Measurements from ENCODE around the gene PHACTR3. TPM values are rescaled to one million over a fixed set of nuclear protein-coding genes. Genes with fewer than 3 reads are reported as not detected.

PHACTR3 gene
- total RNA-seq, 4 donors from 2014 or later: 5.4 to 15.9 (median 10.0) TPM

DNA sequence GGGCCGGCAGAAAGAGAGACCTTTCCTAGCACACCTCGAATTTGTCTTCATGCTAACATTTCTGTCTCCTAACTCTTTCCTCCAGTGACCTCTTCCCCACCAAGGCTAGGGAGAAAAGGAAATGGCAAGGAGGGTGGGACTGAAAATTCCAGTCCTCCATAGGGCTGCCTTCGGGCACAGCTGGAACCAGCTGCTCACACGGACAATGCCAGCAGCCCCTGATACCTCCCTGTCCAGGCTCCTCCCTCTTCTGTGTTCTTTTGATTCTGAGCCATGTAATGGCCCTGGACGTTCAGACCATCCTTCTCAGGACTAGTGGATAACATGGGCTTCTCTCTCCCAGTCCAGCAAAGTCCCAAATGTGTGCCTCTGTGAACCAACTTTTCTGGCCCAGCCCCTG, 29.1 kb upstream of the PHACTR3 start:
- H3K4me3 ChIP-seq: no peak overlapping the region
- no peaks in the 10 kb centered on the region for H3K36me3 ChIP-seq
- no peaks in the 10 kb centered on the region for H3K9me3 ChIP-seq
- H3K27ac ChIP-seq: no peak overlapping the region
- peaks cover 0 to 55% of the 10 kb centered on the region in 2 donors for H3K27me3 ChIP-seq
- DNase-seq (ENCODE audit: low spot score in 2 of 2): no peak
- H3K4me1 ChIP-seq: peaks cover 0 to 24% (median 0%) of the 10 kb centered on the region in 4 donors
- 43 to 66% methylated on average over 5 of the region's 5 CpGs for WGBS, 2 donors
- TF ChIP-seq POLR2A (IDR thresholded peaks at IDR 0.05): no peak
- TF ChIP-seq EP300 (IDR thresholded peaks at IDR 0.05): no peak
- TF ChIP-seq, protein P1, sequence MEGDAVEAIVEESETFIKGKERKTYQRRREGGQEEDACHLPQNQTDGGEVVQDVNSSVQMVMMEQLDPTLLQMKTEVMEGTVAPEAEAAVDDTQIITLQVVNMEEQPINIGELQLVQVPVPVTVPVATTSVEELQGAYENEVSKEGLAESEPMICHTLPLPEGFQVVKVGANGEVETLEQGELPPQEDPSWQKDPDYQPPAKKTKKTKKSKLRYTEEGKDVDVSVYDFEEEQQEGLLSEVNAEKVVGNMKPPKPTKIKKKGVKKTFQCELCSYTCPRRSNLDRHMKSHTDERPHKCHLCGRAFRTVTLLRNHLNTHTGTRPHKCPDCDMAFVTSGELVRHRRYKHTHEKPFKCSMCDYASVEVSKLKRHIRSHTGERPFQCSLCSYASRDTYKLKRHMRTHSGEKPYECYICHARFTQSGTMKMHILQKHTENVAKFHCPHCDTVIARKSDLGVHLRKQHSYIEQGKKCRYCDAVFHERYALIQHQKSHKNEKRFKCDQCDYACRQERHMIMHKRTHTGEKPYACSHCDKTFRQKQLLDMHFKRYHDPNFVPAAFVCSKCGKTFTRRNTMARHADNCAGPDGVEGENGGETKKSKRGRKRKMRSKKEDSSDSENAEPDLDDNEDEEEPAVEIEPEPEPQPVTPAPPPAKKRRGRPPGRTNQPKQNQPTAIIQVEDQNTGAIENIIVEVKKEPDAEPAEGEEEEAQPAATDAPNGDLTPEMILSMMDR (IDR thresholded peaks at IDR 0.05): no peak

DNA sequence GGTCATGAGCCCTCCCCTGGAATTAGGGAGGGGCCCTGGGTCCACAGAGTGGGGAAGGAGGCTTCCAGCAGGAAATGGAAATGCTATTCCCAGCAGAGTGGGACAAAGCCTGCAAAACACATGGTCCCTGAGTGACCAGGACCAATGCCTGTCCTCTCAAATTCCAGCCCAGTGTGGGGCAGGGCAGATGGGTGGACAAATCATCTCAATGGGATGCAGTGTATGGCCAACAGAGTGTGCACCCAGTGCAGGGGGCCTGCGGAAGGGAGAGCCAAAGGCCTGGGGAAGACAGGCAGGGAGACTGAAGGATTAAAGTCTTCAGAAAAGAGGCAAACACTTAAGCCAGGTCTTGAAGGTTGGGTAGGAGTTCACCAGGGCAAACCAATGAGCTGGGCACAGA, 28.7 kb upstream of the PHACTR3 start:
- H3K9me3 ChIP-seq: no peaks in the 10 kb centered on the region
- no peak overlapping the region for H3K4me3 ChIP-seq
- H3K4me1 ChIP-seq: peaks cover 0 to 24% (median 0%) of the 10 kb centered on the region in 4 donors
- H3K27me3 ChIP-seq: peaks cover 0 to 59% of the 10 kb centered on the region in 2 donors
- TF ChIP-seq POLR2A (IDR thresholded peaks at IDR 0.05) (no peak), EP300 (IDR thresholded peaks at IDR 0.05) (no peak)
- TF ChIP-seq, protein P1 (IDR thresholded peaks at IDR 0.05): no peak
- no peak overlapping the region for H3K27ac ChIP-seq
- WGBS, 2 donors: 73 to 100% methylated on average over 1 of the region's 1 CpG
- no peak for DNase-seq (ENCODE audit: low spot score in 2 of 2)
- no peaks in the 10 kb centered on the region for H3K36me3 ChIP-seq

DNA sequence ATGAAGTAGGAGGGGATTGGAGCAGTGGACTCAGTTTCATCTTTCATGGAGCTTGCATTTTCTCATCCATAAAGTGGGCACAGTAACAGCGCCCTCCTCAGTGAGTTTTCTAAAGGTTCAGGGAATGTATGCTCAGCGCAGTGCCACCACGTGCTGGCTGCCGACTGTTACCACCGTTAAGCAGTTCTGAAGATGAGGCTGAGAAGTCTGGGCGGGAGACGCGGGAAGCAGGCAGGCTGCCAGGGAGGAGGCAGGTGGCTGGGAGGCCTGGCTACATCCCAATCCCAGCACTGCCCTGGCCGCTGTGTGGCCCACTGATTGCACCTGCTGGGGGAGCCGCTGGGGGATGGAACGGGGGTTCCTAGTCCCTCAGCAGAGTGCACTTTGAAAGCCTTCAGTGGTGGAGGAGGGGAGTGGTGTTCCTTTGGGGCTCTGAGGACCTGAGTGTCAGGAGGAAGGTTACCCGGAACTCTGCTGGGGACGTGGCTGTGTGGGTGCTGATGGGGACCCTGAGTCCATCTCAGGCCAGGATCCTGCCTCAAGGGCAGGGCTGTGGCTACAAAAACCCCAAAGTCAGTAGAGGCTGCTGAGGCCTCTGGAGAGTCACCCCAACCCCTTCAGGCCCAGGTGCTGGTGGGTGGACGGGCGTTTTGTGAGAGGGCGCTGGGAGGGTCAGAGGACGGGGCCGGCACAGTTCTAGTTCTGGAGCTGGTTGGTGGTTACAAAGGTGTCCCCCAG, 28.0 kb upstream of the PHACTR3 start:
- H3K27me3 ChIP-seq: peaks cover 0 to 62% of the 10 kb centered on the region in 2 donors
- no peak for DNase-seq (ENCODE audit: low spot score in 2 of 2)
- 45 to 58% methylated on average over 10 to 18 of the region's 18 CpGs for WGBS, 2 donors

DNA sequence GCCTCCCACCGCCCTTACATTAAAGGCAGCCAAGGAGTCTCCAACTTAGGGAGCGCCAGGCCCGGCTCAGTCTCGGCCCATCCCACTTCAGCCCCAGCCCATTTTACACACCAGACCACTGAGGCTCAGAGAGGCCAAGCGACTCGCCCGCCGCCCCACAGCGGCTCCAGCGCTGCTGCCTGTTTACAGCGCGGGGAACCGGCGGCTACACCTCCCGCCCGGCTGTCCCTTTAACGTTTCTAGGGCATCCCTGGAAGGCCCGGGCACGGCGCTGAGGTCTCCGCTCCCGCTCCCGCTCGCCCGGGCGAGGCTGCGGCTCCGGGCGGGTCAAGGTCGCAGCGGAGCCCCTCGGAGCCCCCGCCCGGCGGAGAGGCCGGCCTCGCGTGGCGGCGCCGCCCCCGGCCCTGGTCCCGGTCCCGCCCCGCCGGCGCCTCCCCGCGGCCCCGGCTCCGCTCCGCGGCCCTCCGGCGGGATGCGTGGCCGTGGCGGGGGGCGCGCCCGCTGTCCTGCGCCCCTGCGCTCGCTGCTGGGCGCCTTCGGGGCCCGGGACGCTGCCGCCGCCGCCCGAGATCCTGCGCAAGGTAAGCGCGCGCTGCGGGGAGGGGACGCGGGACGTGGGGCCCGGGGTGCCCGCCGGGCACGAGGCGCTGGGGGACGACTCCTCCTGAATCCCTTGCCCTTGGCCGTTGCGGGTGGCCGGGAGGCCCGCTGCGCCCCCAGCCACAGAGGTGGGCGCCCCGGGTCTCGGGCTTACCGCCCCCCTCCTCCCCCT, 27.1 kb upstream of the PHACTR3 start:
- Histone ChIP-seq H3K27ac (no peak overlapping the region), H3K4me1 (peaks cover 0 to 18% (median 0%) of the 10 kb centered on the region in 4 donors), H3K9me3 (no peaks in the 10 kb centered on the region), H3K27me3 (peaks cover 0 to 62% of the 10 kb centered on the region in 2 donors), H3K36me3 (no peaks in the 10 kb centered on the region), H3K4me3 (no peak overlapping the region)
- WGBS, 2 donors: 5 to 23% methylated on average over 8 to 53 of the region's 95 CpGs
- TF ChIP-seq, protein P1 (IDR thresholded peaks at IDR 0.05): no peak
- TF ChIP-seq EP300 (IDR thresholded peaks at IDR 0.05): no peak
- no peak for TF ChIP-seq POLR2A (IDR thresholded peaks at IDR 0.05)
- no peak for DNase-seq (ENCODE audit: low spot score in 2 of 2)

More for the DNA sequence above, 28.0 kb upstream of the PHACTR3 start:
- TF ChIP-seq POLR2A (IDR thresholded peaks at IDR 0.05) (no peak), EP300 (IDR thresholded peaks at IDR 0.05) (no peak)
- TF ChIP-seq, protein P1 (IDR thresholded peaks at IDR 0.05): no peak
- peaks cover 0 to 24% (median 0%) of the 10 kb centered on the region in 4 donors for H3K4me1 ChIP-seq
- H3K4me3 ChIP-seq: no peak overlapping the region
- no peaks in the 10 kb centered on the region for H3K9me3 ChIP-seq
- no peak overlapping the region for H3K27ac ChIP-seq
- H3K36me3 ChIP-seq: no peaks in the 10 kb centered on the region

Measured in tibial nerve (tissue), 4 donors.